ENCODE measurements around the gene IRF2BP1. TPM values are rescaled to one million over a fixed set of nuclear protein-coding genes. Genes with fewer than 3 reads are reported as not detected.
A peak's percentile ranks its signal among the peaks of the same experiment; 100 is the strongest.
"Not testable (repeated sequence)": the region's sequence is repeated elsewhere in the genome, so short reads cannot be mapped to it uniquely, and the experiment has no call there.

Gene IRF2BP1
- total RNA-seq, 2 donors from 2014 or later: 14.5 to 18.2 TPM

DNA sequence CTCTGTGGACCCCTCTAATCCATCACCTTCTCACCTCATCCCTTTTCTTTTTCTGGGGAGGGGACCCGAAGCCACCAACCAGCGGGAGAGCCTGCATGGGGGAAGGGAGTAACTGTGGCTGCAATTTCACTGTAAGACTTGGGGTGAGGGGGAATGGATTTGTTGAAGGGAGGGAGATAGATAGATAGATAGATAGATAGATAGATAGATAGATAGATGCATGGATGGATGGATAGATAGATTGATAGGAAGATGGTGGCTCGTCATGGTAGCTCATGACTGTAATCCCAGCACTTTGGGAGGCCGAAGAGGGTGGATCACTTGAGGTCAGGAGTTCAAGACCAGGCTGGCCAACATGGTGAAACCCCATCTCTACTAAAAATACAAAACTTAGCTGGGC, 18.7 kb downstream of the IRF2BP1 start:
- H3K4me1 Mint-ChIP-seq (ENCODE audit: low read depth in 2 of 2): peaks cover 14% of the 10 kb centered on the region in 2 donors
- not testable (repeated sequence) for H3K27ac Mint-ChIP-seq; DNase-seq (ENCODE audit: low spot score); H3K36me3 Mint-ChIP-seq; ATAC-seq; H3K4me3 Mint-ChIP-seq; H3K9me3 Mint-ChIP-seq
- peaks cover 9 to 18% of the 10 kb centered on the region in 2 donors for H3K27me3 Mint-ChIP-seq

DNA sequence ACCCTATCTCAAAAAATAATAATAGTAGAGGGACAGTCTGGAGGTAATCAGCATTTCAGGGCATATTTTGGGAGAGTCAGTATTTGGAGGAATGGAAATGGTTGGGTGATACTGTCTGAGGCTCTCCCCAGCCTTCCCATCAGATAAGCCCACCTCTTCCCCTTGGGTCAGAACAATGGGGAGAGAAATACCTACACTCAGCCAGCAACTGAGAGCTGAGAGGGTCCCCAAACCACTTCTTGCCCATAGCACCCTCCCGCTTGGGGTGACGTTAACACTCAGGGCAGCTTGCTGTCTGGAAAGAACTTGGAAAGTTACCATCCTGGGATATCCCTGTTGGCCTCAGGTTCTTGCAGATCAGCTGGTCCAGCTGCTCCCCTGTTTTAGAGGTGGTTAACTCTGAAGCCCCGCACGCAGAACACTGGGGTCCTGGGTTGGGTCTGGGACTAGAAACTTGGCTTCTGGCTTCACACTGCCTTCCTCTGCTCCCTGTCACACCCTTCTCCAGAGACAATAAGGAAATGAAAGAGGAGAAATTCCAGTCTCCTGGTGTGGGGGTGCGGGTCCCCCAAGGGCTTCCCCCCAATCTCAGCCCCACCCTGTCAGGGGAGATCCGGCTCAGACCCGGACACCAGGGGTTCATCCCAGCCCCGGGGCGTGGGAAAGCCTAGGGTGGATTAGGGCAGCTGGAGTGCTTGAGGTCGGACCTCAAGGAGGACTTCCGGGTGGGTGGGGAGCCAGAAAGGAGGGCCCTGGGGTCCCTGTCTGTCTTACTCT, 19.4 kb downstream of the IRF2BP1 start:
- no peaks in the 10 kb centered on the region for H3K9me3 Mint-ChIP-seq
- H3K27ac Mint-ChIP-seq: no peak overlapping the region
- DNase-seq (ENCODE audit: low spot score): no peak
- H3K4me3 Mint-ChIP-seq: no peak overlapping the region
- peaks cover 18 to 19% of the 10 kb centered on the region in 2 donors for H3K4me1 Mint-ChIP-seq (ENCODE audit: low read depth in 2 of 2)
- H3K36me3 Mint-ChIP-seq: peaks cover 4% of the 10 kb centered on the region
- peaks cover 9 to 18% of the 10 kb centered on the region in 2 donors for H3K27me3 Mint-ChIP-seq
- no peak for ATAC-seq

DNA sequence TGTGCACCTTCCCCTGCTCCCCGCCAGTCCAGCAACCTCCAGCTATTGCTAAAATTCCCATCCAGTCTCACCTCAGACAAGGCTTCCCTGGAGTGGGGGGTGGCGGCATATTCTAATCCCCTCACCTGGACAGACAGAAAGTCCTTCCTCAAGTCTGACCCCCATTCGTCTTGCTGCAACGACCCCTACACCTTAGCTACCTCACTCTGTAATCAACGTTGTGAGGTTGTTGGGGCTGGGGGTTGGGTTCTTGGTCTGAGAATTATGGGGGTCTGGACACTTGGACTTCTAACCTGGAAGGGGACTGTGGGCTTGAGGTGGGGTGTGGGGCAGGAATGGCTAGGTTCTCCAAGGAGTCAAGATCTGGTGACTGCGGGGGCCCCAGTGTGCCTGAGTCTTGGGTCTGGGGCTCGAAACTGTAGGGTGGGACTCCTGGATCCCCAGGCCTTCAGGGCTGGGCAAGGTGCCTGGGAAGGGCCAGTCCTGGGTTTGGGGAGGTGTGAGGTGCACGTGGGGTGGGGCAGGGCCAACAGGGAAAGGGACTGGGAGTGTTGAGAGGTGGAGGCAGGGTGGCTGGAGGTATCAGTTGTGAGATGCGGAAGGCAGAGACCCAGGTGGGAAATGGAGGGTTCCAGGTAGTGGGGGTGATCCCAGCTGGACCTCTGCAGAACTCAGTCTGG, 20.5 kb downstream of the IRF2BP1 start:
- peak overlapping the region in 1 of 2 donors; percentile 72 for H3K27ac Mint-ChIP-seq
- H3K4me1 Mint-ChIP-seq (ENCODE audit: low read depth in 2 of 2): peaks cover 19 to 21% of the 10 kb centered on the region in 2 donors
- H3K36me3 Mint-ChIP-seq: peaks cover 4% of the 10 kb centered on the region
- no peaks in the 10 kb centered on the region for H3K9me3 Mint-ChIP-seq
- H3K27me3 Mint-ChIP-seq: peaks cover 9 to 18% of the 10 kb centered on the region in 2 donors
- ATAC-seq: no peak
- DNase-seq (ENCODE audit: low spot score): no peak
- no peak overlapping the region for H3K4me3 Mint-ChIP-seq

DNA sequence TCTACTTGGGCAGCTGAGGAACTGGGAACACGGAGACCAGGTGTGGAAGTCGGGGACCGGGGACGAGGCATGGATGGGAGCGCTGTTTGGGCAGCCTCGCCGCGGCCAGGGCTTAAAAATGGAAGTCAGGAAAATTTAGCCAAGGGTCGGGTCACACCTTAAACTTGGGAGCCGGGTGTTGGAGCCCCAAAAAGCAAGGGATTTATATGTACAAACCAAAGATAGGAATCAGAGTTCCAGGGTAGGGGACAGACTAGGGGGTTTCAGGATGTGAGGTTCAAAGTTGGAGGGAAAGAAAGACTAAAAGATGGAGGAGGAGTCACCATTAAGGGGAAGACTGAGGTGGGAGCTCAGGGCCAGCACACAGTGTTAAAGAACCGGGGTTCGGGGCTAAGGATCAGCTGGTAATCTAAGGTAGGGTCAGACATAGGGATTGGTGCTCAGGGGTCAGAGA, 21.3 kb downstream of the IRF2BP1 start:
- Mint-ChIP-seq H3K4me3 (peak overlapping the region; percentile 95), H3K36me3 (peaks cover 4% of the 10 kb centered on the region), H3K9me3 (no peaks in the 10 kb centered on the region), H3K27me3 (peaks cover 9 to 18% of the 10 kb centered on the region in 2 donors), H3K27ac (no peak overlapping the region), H3K4me1 (ENCODE audit: low read depth in 2 of 2) (peaks cover 19 to 21% of the 10 kb centered on the region in 2 donors)
- DNase-seq (ENCODE audit: low spot score) (no peak), ATAC-seq (no peak)

DNA sequence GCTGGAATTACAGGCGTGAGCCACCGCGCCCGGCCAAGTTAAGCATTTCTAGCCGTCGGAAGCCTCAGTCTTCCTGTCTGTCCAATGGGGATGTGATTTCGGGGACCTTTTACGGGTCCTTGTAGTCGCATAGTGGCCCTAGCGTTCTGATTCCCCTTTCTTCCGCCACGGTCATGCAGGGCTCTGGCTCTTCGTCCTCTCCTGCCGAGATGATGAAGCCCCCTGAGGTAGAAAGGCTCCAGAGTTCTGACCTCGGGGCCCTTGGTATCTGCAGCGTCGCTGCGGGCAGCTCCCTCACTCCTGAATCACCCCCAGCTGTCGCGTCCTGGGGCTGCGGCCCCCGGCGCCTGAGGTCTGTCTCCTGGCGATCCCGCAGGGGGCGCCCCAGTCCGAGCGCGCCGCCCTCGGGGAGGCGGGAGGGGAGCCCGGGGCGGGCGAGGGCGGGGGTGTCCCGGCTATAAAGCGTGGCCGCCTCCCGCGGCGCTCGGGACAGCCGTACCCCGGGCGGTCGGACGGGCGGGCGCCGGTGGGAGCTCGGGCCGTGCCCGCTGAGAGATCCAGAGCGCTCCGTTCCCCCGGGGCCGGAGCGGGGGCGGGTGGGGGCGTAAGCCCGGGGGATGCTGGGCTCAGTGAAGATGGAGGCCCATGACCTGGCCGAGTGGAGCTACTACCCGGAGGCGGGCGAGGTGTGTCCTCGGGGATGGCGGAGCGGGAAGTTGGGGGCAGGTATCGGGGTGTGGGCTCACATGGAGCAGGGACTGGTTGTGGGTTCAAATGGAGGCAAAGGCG, 21.9 kb downstream of the IRF2BP1 start, which contains the start of gene FOXA3:
FOXA3 (plus strand) TSS at position 487 of the 789 bp plus-strand sequence; CDS start at position 618, 131 bp downstream.
- Mint-ChIP-seq H3K9me3 (no peaks in the 10 kb centered on the region), H3K36me3 (peaks cover 4% of the 10 kb centered on the region), H3K27me3 (peaks cover 9 to 18% of the 10 kb centered on the region in 2 donors), H3K4me1 (ENCODE audit: low read depth in 2 of 2) (peaks cover 19 to 21% of the 10 kb centered on the region in 2 donors), H3K4me3 (peak within 1 kb of the TSS; percentile 95), H3K27ac (peak within 1 kb of the TSS; percentile 81 to 95)
- DNase-seq (ENCODE audit: low spot score): peak; percentile 80
- peak; percentile 56 to 72 for ATAC-seq

DNA sequence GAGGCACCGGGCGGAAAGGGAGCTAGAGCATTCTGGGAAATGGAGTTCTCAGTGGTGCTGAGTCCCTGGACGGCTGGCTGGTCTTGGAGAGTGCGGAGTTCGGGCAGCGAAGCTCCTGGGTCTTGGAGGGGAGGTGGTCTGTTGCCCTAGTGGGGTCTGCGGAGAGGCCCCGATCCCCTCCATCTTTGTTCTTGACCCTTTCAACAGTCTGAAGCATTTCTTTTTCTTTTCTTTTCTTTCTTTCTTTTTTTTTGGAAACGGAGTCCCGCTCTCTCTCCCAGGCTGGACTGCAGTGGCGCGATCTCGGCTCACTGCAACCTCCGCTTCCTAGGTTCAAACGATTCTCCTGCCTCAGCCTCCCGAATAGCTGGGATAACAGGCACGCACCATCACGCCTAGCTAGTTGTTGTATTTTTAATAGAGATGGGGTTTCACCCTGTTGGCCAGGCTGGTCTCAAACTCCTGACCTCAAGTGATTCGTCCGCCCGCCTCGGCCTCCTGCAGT, 22.6 kb downstream of the IRF2BP1 start:
- Mint-ChIP-seq H3K9me3 (no peaks in the 10 kb centered on the region), H3K27me3 (peaks cover 9 to 18% of the 10 kb centered on the region in 2 donors), H3K27ac (peak overlapping the region; percentile 81 to 95), H3K36me3 (peaks cover 4% of the 10 kb centered on the region), H3K4me3 (peak overlapping the region; percentile 95), H3K4me1 (ENCODE audit: low read depth in 2 of 2) (peaks cover 21 to 25% of the 10 kb centered on the region in 2 donors)
- ATAC-seq (no peak), DNase-seq (ENCODE audit: low spot score) (no peak)

DNA sequence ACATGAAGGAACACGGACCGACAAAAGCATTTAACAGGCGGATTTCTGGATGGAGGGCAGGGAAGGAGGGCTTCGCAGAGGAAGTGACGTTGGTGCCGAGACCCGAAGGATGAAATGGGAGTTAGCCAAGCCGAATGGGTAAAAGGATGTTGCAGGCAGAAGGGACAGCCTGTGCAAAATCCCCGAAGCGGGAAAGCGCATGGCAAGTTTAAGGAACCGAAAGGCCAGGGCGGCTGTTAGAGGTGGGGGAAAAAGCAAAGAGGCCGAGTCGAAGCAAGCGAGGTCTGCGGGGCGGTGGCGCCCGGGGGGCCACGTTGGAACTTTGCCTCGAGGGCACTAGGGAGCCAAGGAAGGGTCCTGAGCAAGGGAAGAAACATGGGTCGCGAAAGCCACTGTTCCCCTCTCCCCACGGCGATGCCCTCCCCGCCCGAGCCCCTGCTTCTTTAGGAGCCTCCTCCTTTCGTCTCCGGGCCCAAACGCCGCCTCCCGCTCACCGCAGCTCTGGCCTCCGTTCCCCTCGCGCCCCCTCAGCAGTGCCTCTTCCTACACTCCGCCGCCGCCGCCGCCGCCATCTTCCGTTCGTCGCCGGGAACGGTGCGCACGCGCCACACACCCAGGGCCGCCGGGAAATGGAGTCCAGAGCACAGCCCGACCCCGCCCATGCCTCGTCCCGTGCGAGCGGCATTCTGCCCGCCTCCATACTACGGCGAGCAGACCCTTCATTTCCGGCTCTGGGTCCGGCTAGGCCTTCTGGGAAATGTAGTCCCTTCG, 23.2 kb downstream of the IRF2BP1 start, which contains the start of gene SYMPK:
SYMPK (minus strand) TSS at position 584 of the 771 bp plus-strand sequence. CDS start 8,652 bp downstream, outside the sequence.
- Mint-ChIP-seq H3K36me3 (peaks cover 4% of the 10 kb centered on the region), H3K4me3 (peak within 1 kb of the TSS; percentile 95), H3K9me3 (no peaks in the 10 kb centered on the region), H3K27ac (peak within 1 kb of the TSS; percentile 81 to 95), H3K4me1 (ENCODE audit: low read depth in 2 of 2) (peaks cover 25 to 29% of the 10 kb centered on the region in 2 donors), H3K27me3 (peaks cover 9 to 15% of the 10 kb centered on the region in 2 donors)
- DNase-seq (ENCODE audit: low spot score): peak; percentile 100
- ATAC-seq: peak; percentile 98 to 99

DNA sequence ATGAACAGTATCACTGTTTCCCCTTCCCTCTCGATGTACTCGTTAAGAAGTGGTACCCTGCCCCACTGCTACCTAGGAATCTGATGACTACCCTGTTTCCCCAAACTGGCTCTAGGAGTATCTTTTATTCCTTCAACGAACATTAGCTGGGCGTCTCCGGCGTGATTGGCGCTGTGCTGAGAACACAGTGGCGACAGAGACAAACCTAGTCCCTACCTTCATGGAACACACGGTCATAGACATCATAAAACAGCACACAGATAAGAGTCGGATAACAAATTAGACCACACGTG, 23.7 kb downstream of the IRF2BP1 start:
- peaks cover 9 to 14% of the 10 kb centered on the region in 2 donors for H3K27me3 Mint-ChIP-seq
- peak overlapping the region; percentile 95 for H3K4me3 Mint-ChIP-seq
- peaks cover 4% of the 10 kb centered on the region for H3K36me3 Mint-ChIP-seq
- H3K4me1 Mint-ChIP-seq (ENCODE audit: low read depth in 2 of 2): peaks cover 25 to 29% of the 10 kb centered on the region in 2 donors
- H3K27ac Mint-ChIP-seq: peak overlapping the region; percentile 81 to 95
- no peak for ATAC-seq
- DNase-seq (ENCODE audit: low spot score): no peak
- no peaks in the 10 kb centered on the region for H3K9me3 Mint-ChIP-seq

DNA sequence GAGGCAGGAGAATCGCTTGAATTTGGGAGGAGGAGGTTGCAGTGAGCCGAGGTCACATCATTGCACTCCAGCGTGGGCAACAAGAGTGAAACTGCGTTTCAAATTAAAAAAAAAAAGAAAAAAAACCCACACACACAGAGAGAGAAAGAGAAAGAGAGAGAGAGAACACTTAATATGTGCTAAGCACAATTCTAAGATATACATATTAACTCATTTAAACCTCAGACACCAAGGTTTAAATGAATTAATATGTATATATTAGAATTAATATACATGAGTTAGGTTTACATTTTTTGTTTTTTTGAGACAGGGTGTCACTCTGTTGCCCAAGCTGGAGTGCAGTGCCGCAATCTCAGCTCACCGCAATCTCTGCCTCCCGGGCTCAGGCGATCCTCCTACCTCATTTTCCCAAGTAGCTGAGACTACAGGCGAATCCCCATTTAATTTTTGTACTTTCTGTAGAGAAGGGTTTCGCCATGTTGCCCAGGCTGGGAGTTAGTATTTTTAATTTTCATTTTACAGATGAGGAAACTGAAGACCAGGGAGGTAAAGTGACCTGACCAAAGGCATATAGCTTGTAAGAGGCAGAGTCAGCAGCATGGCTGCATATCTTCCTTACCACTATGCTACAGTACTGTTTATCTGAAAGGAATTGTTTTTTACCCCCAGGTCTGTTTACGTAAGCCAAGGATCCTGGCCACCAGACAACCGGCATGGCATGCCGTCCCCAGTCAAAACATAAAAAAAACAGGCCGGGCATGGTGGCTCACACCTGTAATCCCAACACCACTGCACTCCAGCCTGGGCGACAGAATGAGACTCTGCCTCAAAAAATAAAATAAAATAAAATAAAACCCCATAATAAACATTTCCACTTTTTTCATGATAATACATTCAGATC, 25.3 kb downstream of the IRF2BP1 start:
- H3K36me3 Mint-ChIP-seq: peaks cover 4% of the 10 kb centered on the region
- H3K4me3 Mint-ChIP-seq: peak overlapping the region; percentile 95
- H3K27me3 Mint-ChIP-seq: peaks cover 9 to 12% of the 10 kb centered on the region in 2 donors
- DNase-seq (ENCODE audit: low spot score) (peak; percentile 18), ATAC-seq (no peak)
- H3K27ac Mint-ChIP-seq: no peak overlapping the region
- H3K4me1 Mint-ChIP-seq (ENCODE audit: low read depth in 2 of 2): peaks cover 25 to 29% of the 10 kb centered on the region in 2 donors
- H3K9me3 Mint-ChIP-seq: no peaks in the 10 kb centered on the region

DNA sequence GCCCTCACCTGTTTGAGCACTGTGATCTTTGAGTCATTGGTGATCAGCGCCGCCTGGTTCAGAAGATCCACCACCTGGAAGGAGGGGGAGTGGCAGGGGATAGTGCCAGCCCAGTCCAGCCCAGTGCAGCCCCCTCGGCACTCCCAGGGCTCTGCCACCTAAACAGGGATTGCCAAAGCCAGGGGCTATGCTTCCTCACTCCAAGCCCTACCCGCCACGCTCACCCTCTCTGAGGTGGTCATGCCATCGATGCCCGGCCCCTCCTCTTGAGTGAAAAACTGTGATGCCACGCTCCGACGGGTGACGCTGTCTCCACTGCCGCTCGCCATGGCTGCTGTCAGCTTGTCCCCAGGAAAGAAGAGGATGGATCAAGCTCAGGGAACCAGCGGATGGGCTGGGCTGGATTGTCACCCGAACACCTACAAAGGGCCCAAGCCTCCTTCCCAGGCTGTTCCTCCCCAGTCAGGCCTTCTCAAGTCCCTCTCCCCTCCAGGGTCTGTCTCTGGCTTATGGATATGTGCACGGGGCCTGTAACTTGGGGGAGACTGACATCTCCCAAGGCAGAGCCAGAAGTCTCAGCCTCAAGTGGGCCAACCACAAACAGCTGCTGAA, 31.7 kb downstream of the IRF2BP1 start:
- H3K4me1 Mint-ChIP-seq (ENCODE audit: low read depth in 2 of 2): peaks cover 6 to 16% of the 10 kb centered on the region in 2 donors
- no peak overlapping the region for H3K27ac Mint-ChIP-seq
- no peak for DNase-seq (ENCODE audit: low spot score)
- no peak for ATAC-seq
- H3K9me3 Mint-ChIP-seq: no peaks in the 10 kb centered on the region
- peaks cover 14% of the 10 kb centered on the region for H3K36me3 Mint-ChIP-seq
- H3K4me3 Mint-ChIP-seq: no peak overlapping the region
- H3K27me3 Mint-ChIP-seq: no peaks in the 10 kb centered on the region

DNA sequence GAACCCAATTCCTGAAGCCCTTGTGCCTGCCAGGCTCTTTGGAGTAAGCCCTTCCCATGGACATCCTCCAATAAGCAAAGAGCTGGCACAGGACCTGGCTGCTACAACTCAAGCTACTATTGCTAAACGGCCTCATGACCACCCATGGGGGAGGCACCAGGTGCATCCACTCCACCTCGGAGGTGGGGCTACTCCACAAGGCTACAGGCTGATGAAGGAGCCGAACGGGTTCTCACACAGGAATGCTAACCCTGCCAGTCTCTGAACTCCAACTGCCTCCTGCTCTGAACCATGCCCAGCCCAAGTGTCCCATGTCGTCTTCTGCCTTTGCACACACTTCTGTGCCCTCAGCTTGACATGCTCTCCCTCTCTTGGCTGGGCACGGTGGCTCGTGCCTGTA, 33.0 kb downstream of the IRF2BP1 start:
- Mint-ChIP-seq H3K9me3 (no peaks in the 10 kb centered on the region), H3K27ac (no peak overlapping the region), H3K27me3 (no peaks in the 10 kb centered on the region), H3K4me3 (no peak overlapping the region), H3K36me3 (peaks cover 14% of the 10 kb centered on the region), H3K4me1 (ENCODE audit: low read depth in 2 of 2) (peaks cover under 1 to 9% of the 10 kb centered on the region in 2 donors)
- DNase-seq (ENCODE audit: low spot score) (no peak), ATAC-seq (no peak)

All from natural killer cell treated with Interleukin-12 subunit alpha and Interleukin-12 subunit beta and Interleukin-15 and Interleukin-18, amount 100 ng/mL, for 72 hours (primary cell).